Endothelial cell of umbilical vein (primary cell): ENCODE results near the gene VAV2. TPM values are rescaled to one million over a fixed set of nuclear protein-coding genes. Genes with fewer than 3 reads are reported as not detected.

ENCODE experiments used
- BruUV-seq: library from RNA; stranded (reverse); fragments of 400-500 nt; replicated peaks from 2 replicates; lab custom pipeline; 2021; lab: Mats Ljungman, UMichigan
- CTCF ChIA-PET: fragments of 300-600, 350-600 bp; sonication (Branson Sonifier 250); formaldehyde crosslinking; loops from one replicate; lab custom pipeline; 2021; ENCODE audit warnings: antibody characterized with exemption, inconsistent platforms; lab: Charles Lee
- POLR2A ChIA-PET: fragments of 300-600, 350-600 bp; sonication (Branson Sonifier 250); formaldehyde crosslinking; loops from one replicate; lab custom pipeline; 2021; ENCODE audit warnings: antibody characterized with exemption, inconsistent platforms; lab: Charles Lee
- DNase-seq: peaks from one replicate; pipeline ENCODE4 v3.0.0-alpha.2; 2011; ENCODE audit warnings: low read depth, low spot score
- FAIRE-seq: peaks from 2 replicates; lab custom pipeline; 2011; peaks lifted over from hg19 to GRCh38; lab: Jason Lieb, UNC
- H2AFZ ChIP-seq: 2 replicates; pipeline ENCODE4 v1.6.0; 2012; ENCODE audit warnings: low read depth, low read length, control low read depth, inconsistent platforms
- H3K27ac ChIP-seq: 2 replicates; pipeline ENCODE4 v1.5.1; 2011; ENCODE audit warnings: low read depth, mild to moderate bottlenecking, control low read depth, low read length, moderate library complexity; ENCODE audit not compliant: insufficient read depth
- H3K27me3 ChIP-seq, 2 experiments: 2 replicates each; pipeline versions ENCODE4 v1.6.0 to v1.6.1; 2011; ENCODE audit warnings: low read length in 2 of 2, mixed read lengths in 1 of 2; ENCODE audit not compliant: control insufficient read depth in 2 of 2, insufficient read depth in 2 of 2
- H3K36me3 ChIP-seq, 2 experiments: 2 replicates in 1 of 2; 3 replicates in 1 of 2; pipeline ENCODE4 v1.5.1; 2011; ENCODE audit warnings: low read length in 2 of 2, mild to moderate bottlenecking in 1 of 2, moderate library complexity in 1 of 2; ENCODE audit not compliant: control insufficient read depth in 2 of 2, insufficient read depth in 2 of 2; ENCODE audit errors: extremely low read depth in 1 of 2
- H3K4me1 ChIP-seq: 3 replicates; pipeline ENCODE4 v1.5.1; 2011; ENCODE audit warnings: mild to moderate bottlenecking, low read length; ENCODE audit not compliant: control insufficient read depth, insufficient read depth; ENCODE audit errors: extremely low read depth
- H3K4me2 ChIP-seq: 2 replicates; pipeline ENCODE4 v1.6.1; 2011; ENCODE audit warnings: low read length, control low read depth, mixed read lengths; ENCODE audit not compliant: insufficient read depth
- H3K4me3 ChIP-seq, 3 experiments: fragments of 200-600 bp in 1 of 3; sonication (generic), shearing (Covaris generic) in 1 of 3; replicated peaks in 1 of 3; 2 replicates each; pipeline ENCODE4 v1.5.1; 2011 to 2016; ENCODE audit warnings: control low read depth in 3 of 3, low read length in 3 of 3, mild to moderate bottlenecking in 2 of 3, inconsistent platforms in 1 of 3, low read depth in 1 of 3, moderate library complexity in 1 of 3; ENCODE audit not compliant: insufficient read depth in 1 of 3
- H3K79me2 ChIP-seq: 2 replicates; pipeline ENCODE4 v1.6.0; 2012; ENCODE audit warnings: low read length, inconsistent platforms; ENCODE audit not compliant: control insufficient read depth, insufficient read depth
- H3K9ac ChIP-seq: replicated peaks from 2 replicates; pipeline ENCODE3; 2011; ENCODE audit warnings: low read length, control low read depth; ENCODE audit not compliant: insufficient read depth; ENCODE audit errors: extremely low read depth
- H3K9me1 ChIP-seq: replicated peaks from 3 replicates; pipeline ENCODE4 v1.6.0; 2011; ENCODE audit warnings: mild to moderate bottlenecking, low read length; ENCODE audit not compliant: control insufficient read depth, insufficient read depth; ENCODE audit errors: extremely low read depth
- H3K9me3 ChIP-seq: replicated peaks from 2 replicates; pipeline ENCODE4 v1.5.1; 2012; ENCODE audit warnings: low read length, inconsistent platforms; ENCODE audit not compliant: control insufficient read depth, insufficient read depth
- H4K20me1 ChIP-seq: replicated peaks from 2 replicates; pipeline ENCODE3; 2011; ENCODE audit warnings: mild to moderate bottlenecking, low read length; ENCODE audit not compliant: control insufficient read depth, insufficient read depth; ENCODE audit errors: extremely low read depth
- CTCF ChIP-seq, 2 donors: IDR thresholded peaks; 1 replicate in 1 of 2; 2 replicates in 1 of 2; pipeline ENCODE4 v1.5.1; 2011; ENCODE audit warnings: low read length in 2 of 2, mild to moderate bottlenecking in 2 of 2, moderate library complexity in 2 of 2, control low read depth in 1 of 2, inconsistent platforms in 1 of 2, low read depth in 1 of 2; ENCODE audit not compliant: insufficient read depth in 1 of 2; ENCODE audit errors: extremely low read depth in 1 of 2
- EZH2 ChIP-seq: IDR thresholded peaks from 2 replicates; pipeline ENCODE4 v1.6.1; 2012; ENCODE audit warnings: borderline replicate concordance, low read depth, mild to moderate bottlenecking, moderate library complexity, low read length, inconsistent platforms; ENCODE audit not compliant: severe bottlenecking
- FOS ChIP-seq: IDR thresholded peaks from 2 replicates; pipeline ENCODE4 v1.6.1; 2011; ENCODE audit warnings: mild to moderate bottlenecking, low read length, moderate library complexity, borderline replicate concordance; ENCODE audit not compliant: insufficient read depth
- GATA2 ChIP-seq: IDR thresholded peaks from 2 replicates; pipeline ENCODE4 v1.7.0; 2011; ENCODE audit warnings: low read depth, mild to moderate bottlenecking, moderate library complexity, mixed read lengths, low read length; ENCODE audit not compliant: insufficient read length, insufficient read depth
- JUN ChIP-seq: IDR thresholded peaks from 2 replicates; pipeline ENCODE4 v1.6.1; 2011; ENCODE audit warnings: borderline replicate concordance, low read depth; ENCODE audit not compliant: insufficient read length, insufficient read depth
- MAX ChIP-seq: IDR thresholded peaks from 2 replicates; pipeline ENCODE4 v1.6.1; 2011; ENCODE audit not compliant: insufficient read depth, insufficient read length
- MYC ChIP-seq: IDR thresholded peaks from one replicate; pipeline ENCODE4 v1.6.1; 2011; ENCODE audit warnings: mild to moderate bottlenecking, low read depth, low read length
- POLR2A ChIP-seq: IDR thresholded peaks from 2 replicates; pipeline ENCODE4 v1.6.1; 2012; ENCODE audit warnings: low read depth, mild to moderate bottlenecking, control low read depth, low read length
- POLR2AphosphoS5 ChIP-seq: IDR thresholded peaks from 2 replicates; pipeline ENCODE4 v1.6.1; 2012; ENCODE audit warnings: low read depth, mild to moderate bottlenecking, control low read depth, low read length, moderate library complexity; ENCODE audit not compliant: insufficient read depth
- dilution Hi-C: fragments of 300-500 bp; cut with MboI; formaldehyde crosslinking; loops from one replicate; pipeline ENCODE4 v1.15.0; 2019; ENCODE audit warnings: low sequenced_read_pairs; ENCODE audit not compliant: extremely low pct_ligation_motif_present
- intact Hi-C: fragments of 100-400 bp; cut with micrococcal nuclease; formaldehyde crosslinking; loops from one replicate; pipeline ENCODE4 v1.10.0; 2022
- polyA plus RNA-seq, 4 experiments: library from polyadenylated mRNA; depleted of rRNA in 3 of 4; stranded (reverse) in 3 of 4; unstranded in 1 of 4; fragments of >200 nt; gene quantifications; 2 replicates each; pipeline versions ENCODE4 v1.2.1 to v1.2.3, GENCODE V29; 2011 to 2012; ENCODE audit warnings: missing spikeins in 1 of 4
- total RNA-seq: library from RNA; stranded (reverse); gene quantifications from 2 replicates; pipeline ENCODE4 v1.2.3, GENCODE V29; 2021

The VAV2 gene
- total and polyA plus RNA-seq, 2 donors (not counting 3 experiments of a cell fraction or from before 2014, with no cell fraction given), result 10.6 to 30.6 TPM

- Histone ChIP-seq H3K79me2 (peaks cover 9% of the 10 kb centered on the region), H3K9me3 (no peaks in the 10 kb centered on the region), H3K9ac (no peak overlapping the region), H3K4me2 (no peak overlapping the region), H3K27me3 (no peaks in the 10 kb centered on the region), H4K20me1 (no peaks in the 10 kb centered on the region), H3K4me3 (no peak overlapping the region), H2AFZ (no peak overlapping the region), H3K4me1 (no peaks in the 10 kb centered on the region), H3K27ac (no peak overlapping the region), H3K9me1 (no peaks in the 10 kb centered on the region), H3K36me3 (no peaks in the 10 kb centered on the region)
- POLR2A ChIA-PET, result no interaction called here
- FAIRE-seq, result no peak
- BruUV-seq, result no TSS peak
- TF ChIP-seq GATA2 (no peak), POLR2AphosphoS5 (no peak), FOS (no peak), JUN (no peak), POLR2A (no peak), MAX (no peak), CTCF (IDR thresholded peaks at IDR 0.05; ENCODE audit: extremely low read depth in 1 of 2, insufficient read depth in 1 of 2, low read depth in 1 of 2, low read length in 2 of 2) (no peak), EZH2 (no peak), MYC (no peak)
- intact Hi-C loops (no loop called here), dilution Hi-C loops (no loop called here)
- DNase-seq, result no peak
- CTCF ChIA-PET, result no interaction called here
Observed at GRCh38 chr9:133882849-133883755, 109.0 kb downstream of the VAV2 start.
